Astrocyte (in vitro differentiated cells and primary cell): ENCODE data around the gene TTC31.

ENCODE experiments used
- CTCF ChIP-seq: IDR thresholded peaks from 2 replicates; pipeline ENCODE4 v1.5.1; 2011; ENCODE audit warnings: low read depth, mild to moderate bottlenecking, inconsistent platforms, low read length, moderate library complexity; ENCODE audit not compliant: insufficient read depth
- EZH2 ChIP-seq: IDR thresholded peaks from 2 replicates; pipeline ENCODE4 v1.6.1; 2012; ENCODE audit warnings: mild to moderate bottlenecking, low read length, inconsistent platforms; ENCODE audit not compliant: insufficient read depth

DNA sequence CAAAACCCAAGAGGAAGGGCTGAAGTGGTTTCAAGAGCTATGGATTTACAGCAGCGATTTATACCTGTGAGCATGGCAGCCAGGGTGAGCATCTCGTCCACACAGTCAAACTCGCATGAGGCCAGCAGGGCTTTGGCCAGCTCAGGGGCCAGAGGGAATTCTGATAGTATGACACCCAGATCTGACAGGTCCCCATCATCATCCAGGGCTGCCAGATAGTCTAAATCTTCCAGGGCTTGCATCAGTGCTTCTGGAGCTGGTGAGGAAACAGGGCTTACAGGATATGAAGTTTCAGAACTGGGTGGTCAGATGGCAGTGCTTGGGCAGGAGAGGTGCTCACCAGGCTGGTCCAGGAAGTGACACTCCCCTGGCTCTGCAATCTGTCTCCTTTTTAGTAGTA, 39.6 kb downstream of the TTC31 start:
- TF ChIP-seq EZH2 (no peak), CTCF (no peak)
